GM21825 (cell line): Measurements from ENCODE around the gene SLC44A4.
"Not testable (repeated sequence)": the region's sequence is repeated elsewhere in the genome, so short reads cannot be mapped to it uniquely, and the experiment has no call there.

Experiments used
- ATAC-seq: cut with Tn5 transposase; IDR thresholded peaks from one replicate; pipeline ENCODE4 v1.9.1; 2021; ENCODE audit warnings: mild to moderate bottlenecking, moderate library complexity; ENCODE audit not compliant: unreplicated experiment

The SLC44A4 gene

DNA sequence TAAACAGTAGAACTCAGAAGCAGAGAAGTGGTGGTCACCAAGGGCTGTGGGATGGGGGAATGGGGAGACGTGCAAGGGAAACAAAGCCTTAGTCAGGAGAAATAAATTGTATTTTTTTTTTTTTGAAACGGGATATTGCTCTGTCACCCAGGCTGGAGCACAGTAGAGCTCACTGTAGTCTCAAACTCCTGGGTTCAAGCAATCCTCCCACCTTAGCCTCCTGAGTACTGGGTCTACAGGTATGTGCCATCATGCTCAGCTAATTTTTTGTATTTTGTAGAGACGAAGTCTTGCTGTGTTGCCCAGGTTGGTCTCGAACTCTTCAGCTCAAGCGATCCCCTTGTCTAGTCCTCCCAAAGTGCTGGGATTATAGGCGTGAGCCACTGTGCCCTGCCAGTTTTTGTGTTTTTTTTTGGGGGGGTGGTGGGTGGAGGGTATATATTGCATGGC, 47.9 kb downstream of the SLC44A4 start:
- ATAC-seq = no peak

DNA sequence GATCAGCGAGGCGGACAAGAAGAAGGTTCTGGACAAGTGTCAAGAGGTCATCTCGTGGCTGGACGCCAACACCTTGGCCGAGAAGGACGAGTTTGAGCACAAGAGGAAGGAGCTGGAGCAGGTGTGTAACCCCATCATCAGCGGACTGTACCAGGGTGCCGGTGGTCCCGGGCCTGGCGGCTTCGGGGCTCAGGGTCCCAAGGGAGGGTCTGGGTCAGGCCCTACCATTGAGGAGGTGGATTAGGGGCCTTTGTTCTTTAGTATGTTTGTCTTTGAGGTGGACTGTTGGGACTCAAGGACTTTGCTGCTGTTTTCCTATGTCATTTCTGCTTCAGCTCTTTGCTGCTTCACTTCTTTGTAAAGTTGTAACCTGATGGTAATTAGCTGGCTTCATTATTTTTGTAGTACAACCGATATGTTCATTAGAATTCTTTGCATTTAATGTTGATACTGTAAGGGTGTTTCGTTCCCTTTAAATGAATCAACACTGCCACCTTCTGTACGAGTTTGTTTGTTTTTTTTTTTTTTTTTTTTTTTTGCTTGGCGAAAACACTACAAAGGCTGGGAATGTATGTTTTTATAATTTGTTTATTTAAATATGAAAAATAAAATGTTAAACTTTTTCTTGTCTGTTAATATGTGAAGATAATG, 49.0 kb downstream of the SLC44A4 start:
- no peak for ATAC-seq

DNA sequence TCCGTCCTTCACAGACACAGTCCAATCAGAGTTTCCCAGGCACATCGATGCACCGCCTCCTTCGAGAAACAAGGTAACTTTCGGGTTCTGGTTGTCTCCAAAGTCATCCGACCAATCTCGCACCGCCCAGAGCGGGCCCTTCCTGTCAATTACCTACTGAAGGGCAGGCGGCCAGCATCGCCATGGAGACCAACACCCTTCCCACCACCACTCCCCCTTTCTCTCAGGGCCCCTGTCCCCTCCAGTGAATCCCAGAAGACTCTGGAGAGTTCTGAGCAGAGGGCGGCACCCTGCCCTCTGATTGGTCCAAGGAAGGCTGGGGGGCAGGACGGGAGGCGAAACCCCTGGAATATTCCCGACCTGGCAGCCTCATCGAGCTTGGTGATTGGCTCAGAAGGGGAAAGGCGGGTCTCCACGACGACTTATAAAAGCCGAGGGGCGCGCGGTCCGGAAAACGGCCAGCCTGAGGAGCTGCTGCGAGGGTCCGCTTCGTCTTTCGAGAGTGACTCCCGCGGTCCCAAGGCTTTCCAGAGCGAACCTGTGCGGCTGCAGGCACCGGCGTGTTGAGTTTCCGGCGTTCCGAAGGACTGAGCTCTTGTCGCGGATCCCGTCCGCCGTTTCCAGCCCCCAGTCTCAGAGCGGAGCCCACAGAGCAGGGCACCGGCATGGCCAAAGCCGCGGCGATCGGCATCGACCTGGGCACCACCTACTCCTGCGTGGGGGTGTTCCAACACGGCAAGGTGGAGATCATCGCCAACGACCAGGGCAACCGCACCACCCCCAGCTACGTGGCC, 51.3 kb downstream of the SLC44A4 start, which contains the start of gene HSPA1B:
TSS of gene HSPA1B (plus strand) at position 453 of the 794 bp plus-strand sequence. CDS start at position 666, 213 bp downstream.
- peak; percentile 44 for ATAC-seq

DNA sequence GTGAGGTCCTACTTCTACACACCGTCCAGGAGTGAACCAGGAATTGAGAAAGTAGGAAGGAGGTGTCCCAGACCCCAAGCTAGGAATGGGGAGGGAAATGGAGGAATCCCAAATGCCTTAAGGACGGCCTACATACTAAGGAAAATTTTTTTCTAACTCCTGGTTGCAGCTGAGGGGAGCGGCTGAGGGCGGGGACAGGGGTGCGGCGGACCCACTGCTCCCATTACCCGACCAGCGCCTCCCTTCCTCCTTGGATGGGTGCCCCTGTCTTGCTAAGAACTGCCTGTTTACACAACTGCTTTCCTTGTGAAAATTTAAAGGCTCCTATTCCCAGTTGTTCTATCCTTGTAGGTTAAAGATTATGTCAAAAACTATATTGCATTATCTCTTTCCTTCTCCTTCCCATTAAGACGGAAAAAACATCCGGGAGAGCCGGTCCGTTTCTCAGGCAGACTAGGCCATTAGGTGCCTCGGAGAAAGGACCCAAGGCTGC, 52.0 kb downstream of the SLC44A4 start:
- no peak for ATAC-seq

DNA sequence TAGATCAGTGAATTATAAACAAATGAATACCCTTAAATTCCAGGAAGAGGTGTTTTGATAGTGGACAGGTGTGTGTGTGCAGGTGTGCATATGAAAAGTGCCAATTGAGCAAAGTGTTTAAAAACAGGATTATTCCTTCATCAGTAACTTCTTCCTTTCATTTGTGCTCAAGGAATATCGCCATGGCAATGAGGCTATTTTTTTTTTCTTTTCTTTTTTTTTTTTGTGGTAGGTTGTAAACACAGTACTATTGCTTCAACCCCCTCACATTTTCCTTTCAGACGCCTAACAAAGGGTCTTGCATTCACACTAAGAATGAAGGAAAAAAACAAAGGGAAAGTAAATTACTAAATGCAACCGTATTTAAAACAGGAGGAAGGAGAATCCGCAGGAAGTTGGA, 53.2 kb downstream of the SLC44A4 start:
- no peak for ATAC-seq

DNA sequence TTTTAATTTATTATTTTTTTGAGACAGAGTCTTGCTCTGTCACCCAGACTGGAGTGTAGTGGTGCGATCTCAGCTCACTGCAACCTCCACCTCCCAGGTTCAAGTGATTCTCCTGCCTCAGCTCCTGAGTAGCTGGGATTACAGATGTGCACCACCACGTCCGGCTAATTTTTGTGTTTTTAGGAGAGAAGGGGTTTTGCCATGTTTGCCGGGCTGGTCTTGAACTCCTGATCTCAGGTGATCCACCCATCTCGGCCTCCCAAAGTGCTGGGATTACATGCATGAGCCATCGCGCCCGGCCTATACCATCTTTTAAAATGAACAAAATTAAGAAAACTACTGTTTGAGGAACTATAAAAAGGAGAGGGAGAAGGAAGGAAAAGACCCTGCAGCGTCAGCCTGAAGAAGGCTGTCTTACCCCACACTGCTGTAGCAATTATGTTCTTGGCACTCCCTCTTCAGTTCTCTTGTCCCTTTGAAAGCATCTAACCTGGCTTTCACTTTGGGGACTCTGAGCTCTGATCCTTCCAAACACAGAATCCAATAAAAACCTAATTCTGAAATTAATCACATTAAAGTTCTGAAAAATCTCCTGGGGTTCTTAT, 55.1 kb downstream of the SLC44A4 start:
- ATAC-seq = not testable (repeated sequence)

DNA sequence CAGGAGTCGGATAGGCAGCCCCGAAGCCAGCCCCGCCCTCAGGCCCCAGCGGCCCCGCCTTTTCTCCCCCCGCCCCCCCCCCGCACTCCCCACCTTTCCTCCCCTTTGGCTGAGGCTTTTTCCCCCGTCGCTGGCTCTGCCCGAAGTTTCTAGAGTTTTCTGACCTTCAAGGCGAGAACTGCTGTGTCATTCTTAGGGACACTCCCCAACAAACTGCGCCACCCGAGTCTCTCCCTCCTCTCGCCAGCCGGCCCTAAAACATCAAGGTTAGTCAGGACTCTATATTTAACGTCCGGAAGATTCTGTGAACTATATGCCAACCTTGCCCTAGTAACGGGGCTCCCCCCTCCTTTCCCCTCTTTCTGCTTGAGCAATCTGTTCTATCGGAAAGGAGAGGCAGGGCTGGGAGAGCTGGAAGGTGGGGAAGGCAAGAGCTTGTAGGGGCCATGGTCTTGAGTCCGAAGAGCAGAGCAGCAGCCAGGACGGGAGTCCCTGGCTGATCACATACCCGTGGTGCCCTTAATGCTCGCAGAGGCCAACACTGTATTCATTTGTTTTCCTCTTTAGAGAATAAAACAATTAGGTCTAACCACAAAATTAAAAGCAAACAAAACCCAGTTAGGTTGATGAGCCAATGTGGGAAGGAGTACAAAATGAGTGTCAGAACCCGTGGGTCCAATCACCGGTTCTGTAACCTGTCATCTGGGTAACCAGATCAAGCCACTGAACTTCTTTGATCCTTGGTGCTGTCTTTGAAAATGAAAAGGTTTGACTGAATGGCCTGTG, 56.6 kb downstream of the SLC44A4 start:
- ATAC-seq = no peak

DNA sequence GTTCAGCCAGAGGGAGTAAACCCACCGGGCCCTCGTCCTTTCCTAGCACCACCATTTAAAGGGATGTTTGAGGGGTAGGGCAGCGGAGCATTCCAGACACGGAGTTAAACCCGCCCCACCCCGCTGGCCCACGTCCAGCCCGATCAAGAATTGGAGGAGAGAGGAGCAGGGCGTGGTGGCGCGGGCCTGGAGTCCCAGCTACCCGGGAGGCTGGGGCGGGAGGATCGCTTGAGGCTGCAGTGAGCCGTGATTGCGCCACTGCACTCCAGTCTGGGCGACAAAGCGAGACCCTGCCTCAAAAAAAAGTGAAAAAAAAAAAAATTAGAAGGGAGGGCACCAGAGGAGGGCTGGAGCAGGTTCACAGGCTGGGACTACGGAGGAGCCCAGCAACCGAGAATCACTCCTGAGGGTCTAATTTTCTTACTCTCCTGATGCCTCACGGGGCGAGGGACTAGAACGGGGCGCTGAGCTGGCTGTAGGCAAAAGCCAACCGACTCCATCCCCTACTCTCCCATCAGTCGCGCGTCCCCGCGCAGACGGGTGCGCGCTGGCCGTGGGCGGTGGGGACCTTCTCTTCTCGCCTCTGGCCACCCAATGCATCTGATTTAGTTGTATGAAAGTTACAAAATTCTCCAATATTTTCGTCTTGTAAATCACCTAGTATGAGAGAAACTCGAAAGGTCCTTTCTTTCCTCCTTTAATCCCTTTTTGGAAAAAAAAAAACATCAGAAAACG, 57.3 kb downstream of the SLC44A4 start:
- no peak for ATAC-seq

DNA sequence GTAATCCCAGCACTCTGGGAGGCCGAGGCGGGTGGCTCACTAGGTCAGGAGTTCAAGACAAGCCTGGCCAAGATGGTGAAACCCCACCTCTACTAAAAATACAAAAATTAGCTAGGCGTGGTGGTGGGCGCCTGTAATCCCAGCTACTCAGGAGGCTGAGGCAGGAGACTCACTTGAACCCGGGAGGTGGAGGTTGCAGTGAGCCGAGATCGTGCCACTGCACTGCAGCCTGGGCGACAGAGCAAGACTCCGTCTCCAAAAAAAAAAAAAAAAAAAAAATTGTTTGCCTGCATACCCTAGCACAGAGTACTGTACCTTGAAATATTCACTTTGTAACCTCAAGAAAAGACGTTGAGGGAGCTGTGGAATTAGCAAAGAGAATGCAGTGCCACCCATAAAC, 58.4 kb downstream of the SLC44A4 start:
- ATAC-seq = not testable (repeated sequence)

DNA sequence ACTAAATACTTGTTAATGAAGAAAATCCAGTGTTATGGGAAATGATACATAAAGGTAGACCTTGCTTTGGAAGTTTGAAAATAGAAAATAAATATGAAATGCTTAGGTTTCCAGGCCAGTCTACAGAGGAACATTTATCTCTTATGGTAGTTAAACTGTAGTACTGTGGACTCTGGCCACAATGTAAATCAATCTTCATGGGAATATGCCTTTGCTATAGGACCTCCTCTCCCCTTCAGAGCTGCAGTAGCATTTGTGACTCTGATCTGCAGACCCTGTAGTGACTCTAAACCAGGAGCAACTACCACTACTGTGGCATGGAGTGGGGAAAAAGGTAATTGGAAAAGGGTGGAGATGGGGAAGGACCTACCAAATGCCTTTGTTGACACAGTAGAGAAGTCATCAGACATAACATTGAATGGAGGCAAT, 58.9 kb downstream of the SLC44A4 start:
- no peak for ATAC-seq

DNA sequence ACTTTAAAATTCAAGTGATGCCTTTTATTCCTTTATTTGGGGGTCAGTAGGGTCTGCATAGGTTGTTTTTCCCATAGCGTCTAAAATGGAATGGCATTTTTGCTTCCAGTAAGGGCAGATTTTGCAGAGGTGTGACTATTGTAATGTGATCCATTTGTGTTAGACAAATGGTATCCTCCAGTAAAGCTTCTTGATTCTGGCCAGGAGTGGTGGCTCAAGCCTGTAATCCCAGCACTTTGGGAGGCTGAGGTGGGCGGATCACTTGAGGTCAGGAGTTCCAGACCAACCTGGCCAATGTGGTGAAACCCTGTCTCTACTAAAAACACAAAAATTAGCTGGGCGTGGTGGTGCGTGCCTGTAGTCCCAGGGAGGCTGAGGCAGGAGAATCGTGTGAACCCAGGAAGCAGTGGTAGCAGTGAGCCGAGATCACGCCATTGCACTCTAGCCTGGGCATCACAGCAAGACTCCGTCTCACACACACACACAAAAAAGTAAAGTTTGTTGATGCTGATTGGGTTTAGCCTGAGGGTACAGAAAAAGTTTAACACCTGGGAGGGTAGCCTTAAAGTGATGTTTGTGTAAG, 60.8 kb downstream of the SLC44A4 start:
- not testable (repeated sequence) for ATAC-seq

DNA sequence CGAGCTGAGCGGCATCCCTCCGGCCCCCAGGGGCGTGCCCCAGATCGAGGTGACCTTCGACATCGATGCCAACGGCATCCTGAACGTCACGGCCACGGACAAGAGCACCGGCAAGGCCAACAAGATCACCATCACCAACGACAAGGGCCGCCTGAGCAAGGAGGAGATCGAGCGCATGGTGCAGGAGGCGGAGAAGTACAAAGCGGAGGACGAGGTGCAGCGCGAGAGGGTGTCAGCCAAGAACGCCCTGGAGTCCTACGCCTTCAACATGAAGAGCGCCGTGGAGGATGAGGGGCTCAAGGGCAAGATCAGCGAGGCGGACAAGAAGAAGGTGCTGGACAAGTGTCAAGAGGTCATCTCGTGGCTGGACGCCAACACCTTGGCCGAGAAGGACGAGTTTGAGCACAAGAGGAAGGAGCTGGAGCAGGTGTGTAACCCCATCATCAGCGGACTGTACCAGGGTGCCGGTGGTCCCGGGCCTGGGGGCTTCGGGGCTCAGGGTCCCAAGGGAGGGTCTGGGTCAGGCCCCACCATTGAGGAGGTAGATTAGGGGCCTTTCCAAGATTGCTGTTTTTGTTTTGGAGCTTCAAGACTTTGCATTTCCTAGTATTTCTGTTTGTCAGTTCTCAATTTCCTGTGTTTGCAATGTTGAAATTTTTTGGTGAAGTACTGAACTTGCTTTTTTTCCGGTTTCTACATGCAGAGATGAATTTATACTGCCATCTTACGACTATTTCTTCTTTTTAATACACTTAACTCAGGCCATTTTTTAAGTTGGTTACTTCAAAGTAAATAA, 61.5 kb downstream of the SLC44A4 start:
- ATAC-seq = not testable (repeated sequence)

DNA sequence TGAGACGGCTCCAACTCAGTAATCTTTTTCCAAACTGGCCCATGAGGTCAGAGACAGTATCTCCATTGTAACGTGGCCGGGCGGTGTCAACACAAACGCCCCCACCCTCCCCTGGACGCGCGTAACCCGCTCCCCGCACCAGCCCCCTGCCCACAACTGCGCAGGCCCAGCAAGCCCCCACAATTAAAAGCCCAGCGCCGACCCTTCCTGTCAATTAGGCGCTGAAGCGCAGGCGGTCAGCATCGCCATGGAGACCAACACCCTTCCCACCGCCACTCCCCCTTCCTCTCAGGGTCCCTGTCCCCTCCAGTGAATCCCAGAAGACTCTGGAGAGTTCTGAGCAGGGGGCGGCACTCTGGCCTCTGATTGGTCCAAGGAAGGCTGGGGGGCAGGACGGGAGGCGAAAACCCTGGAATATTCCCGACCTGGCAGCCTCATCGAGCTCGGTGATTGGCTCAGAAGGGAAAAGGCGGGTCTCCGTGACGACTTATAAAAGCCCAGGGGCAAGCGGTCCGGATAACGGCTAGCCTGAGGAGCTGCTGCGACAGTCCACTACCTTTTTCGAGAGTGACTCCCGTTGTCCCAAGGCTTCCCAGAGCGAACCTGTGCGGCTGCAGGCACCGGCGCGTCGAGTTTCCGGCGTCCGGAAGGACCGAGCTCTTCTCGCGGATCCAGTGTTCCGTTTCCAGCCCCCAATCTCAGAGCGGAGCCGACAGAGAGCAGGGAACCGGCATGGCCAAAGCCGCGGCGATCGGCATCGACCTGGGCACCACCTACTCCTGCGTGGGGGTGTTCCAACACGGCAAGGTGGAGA, 63.6 kb downstream of the SLC44A4 start, which contains the start of the genes HSPA1A and HSPA1L:
TSS of gene HSPA1A (plus strand) at position 519 of the 814 bp plus-strand sequence. CDS start at position 733, 214 bp downstream.
TSS of gene HSPA1L (minus strand) at position 259 of the 814 bp plus-strand sequence. CDS start 3,311 bp downstream, outside the sequence.
- no peak for ATAC-seq

DNA sequence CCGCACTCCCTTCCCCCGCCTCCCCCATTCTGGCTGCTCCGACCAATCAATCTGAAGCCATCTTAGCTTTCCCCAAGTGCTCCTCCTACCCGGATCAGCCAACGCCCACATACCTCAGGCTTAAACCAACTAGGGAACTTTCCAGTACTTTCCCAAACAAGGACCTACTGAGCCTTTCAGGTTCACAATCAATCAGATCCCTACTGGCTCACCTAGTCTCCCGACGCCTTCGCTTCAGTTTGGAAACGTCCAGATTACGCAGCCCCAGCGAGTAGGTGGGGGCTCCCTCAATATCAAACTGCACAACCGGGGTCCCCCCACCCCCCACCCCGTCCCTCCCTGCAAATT, 64.1 kb downstream of the SLC44A4 start:
- ATAC-seq = no peak

DNA sequence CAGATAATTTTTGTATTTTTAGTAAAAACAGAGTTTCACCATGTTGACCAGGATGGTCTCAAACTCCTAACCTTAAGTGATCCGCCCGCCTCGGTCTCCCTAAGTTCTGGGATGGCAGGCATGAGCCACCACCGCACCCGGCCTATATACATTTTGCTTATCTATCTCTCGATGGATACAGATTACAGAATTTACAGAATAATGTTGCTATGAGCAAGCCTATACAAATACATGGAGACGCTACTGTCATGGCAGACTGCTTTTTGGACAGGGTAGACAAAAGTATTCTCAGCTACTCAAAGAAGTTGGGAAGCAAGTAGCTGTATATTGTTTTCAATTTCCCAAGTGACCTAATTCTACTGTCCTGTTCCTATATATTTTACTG, 65.3 kb downstream of the SLC44A4 start:
- no peak for ATAC-seq
